Measurements from ENCODE around the gene KLC1.

DNA sequence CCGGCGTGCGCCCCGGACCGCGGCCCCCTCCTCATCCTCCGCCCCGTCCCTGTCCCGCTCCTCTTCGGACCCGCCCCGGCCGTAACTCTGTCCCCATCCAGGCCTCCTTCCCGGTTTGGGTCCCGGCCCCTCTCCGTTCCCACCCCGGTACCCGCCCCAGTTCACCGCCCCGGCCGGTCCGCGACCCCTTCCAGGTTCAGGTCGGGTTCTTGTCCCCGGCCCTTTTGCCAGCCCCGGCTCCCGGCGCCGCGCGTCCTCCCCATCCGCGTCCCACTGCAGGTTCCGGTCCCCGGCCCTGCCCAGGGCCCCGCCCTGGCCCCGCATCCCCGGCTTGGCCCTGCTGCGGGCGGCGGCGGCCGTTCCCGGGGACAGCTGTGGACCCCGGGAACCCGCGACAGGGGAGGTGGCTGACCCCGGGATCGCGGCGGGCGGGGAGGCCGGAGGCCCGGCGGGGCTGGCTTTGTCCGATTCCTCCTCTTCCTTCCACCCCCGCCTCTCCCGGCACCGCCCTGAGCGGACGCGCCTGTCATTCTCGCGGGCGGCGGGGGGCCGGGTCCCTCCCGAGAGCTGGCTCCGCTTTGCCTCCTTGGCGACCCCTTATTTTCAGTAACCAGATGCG is 601 bp downstream of the KLC1 start:
- TF ChIP-seq, protein P1, sequence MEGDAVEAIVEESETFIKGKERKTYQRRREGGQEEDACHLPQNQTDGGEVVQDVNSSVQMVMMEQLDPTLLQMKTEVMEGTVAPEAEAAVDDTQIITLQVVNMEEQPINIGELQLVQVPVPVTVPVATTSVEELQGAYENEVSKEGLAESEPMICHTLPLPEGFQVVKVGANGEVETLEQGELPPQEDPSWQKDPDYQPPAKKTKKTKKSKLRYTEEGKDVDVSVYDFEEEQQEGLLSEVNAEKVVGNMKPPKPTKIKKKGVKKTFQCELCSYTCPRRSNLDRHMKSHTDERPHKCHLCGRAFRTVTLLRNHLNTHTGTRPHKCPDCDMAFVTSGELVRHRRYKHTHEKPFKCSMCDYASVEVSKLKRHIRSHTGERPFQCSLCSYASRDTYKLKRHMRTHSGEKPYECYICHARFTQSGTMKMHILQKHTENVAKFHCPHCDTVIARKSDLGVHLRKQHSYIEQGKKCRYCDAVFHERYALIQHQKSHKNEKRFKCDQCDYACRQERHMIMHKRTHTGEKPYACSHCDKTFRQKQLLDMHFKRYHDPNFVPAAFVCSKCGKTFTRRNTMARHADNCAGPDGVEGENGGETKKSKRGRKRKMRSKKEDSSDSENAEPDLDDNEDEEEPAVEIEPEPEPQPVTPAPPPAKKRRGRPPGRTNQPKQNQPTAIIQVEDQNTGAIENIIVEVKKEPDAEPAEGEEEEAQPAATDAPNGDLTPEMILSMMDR (IDR thresholded peaks at IDR 0.05) = no peak
- TF ChIP-seq POLR2A (IDR thresholded peaks at IDR 0.05) (no peak), POLR2AphosphoS5 (IDR thresholded peaks at IDR 0.05) (peak in 1 of 3 donors; percentile 8), EP300 (IDR thresholded peaks at IDR 0.05; ENCODE audit: low read depth) (no peak)

Measured in transverse colon (tissue), 4 donors.